Natural killer cell (primary cell): ENCODE measurements around the gene GPBAR1. TPM values are rescaled to one million over a fixed set of nuclear protein-coding genes. Genes with fewer than 3 reads are reported as not detected.

Source experiments
- ATAC-seq, 3 donors: fragments of 150-1000 bp in 2 of 3; fragments of 200-7000 bp in 1 of 3; cut with Tn5 transposase; 1 replicate in 1 of 3; 2 replicates in 2 of 3; pipeline ENCODE4 v1.10.0; 2021; ENCODE audit warnings: mild to moderate bottlenecking in 2 of 3, moderate library complexity in 2 of 3
- DNase-seq, 2 donors: peaks; one replicate each; pipeline versions ENCODE4 v3.0.0 to v3.0.0-alpha.2; 2013 to 2021; ENCODE audit warnings: mixed read lengths in 1 of 2
- H3K27ac ChIP-seq: one replicate; pipeline ENCODE4 v1.5.1; 2013; ENCODE audit warnings: mild to moderate bottlenecking, low read length
- H3K27me3 ChIP-seq: one replicate; pipeline ENCODE4 v1.6.1; 2013; ENCODE audit warnings: low read length; ENCODE audit not compliant: control insufficient read depth, insufficient read depth
- H3K36me3 ChIP-seq: one replicate; pipeline ENCODE4 v1.6.1; 2013; ENCODE audit warnings: low read length; ENCODE audit not compliant: control insufficient read depth, insufficient read depth
- H3K4me1 ChIP-seq: one replicate; pipeline ENCODE4 v1.6.1; 2013; ENCODE audit warnings: low read length; ENCODE audit not compliant: control insufficient read depth, insufficient read depth
- H3K4me3 ChIP-seq: one replicate; pipeline ENCODE4 v1.5.1; 2013; ENCODE audit warnings: low read length
- H3K9me3 ChIP-seq: one replicate; pipeline ENCODE4 v1.6.1; 2013; ENCODE audit warnings: low read length; ENCODE audit not compliant: control insufficient read depth, insufficient read depth
- H3K27ac Mint-ChIP-seq, 2 donors: one replicate each; pipeline ENCODE4 v1.8.0; 2022; ENCODE audit warnings: mild to moderate bottlenecking in 2 of 2, mixed read lengths in 2 of 2, moderate library complexity in 1 of 2
- H3K27me3 Mint-ChIP-seq, 2 donors: one replicate each; pipeline ENCODE4 v1.8.0; 2022; ENCODE audit warnings: low read depth in 2 of 2, mixed read lengths in 2 of 2
- H3K36me3 Mint-ChIP-seq: one replicate; pipeline ENCODE4 v1.8.0; 2022; ENCODE audit warnings: mixed read lengths
- H3K4me1 Mint-ChIP-seq, 2 donors: one replicate each; pipeline ENCODE4 v1.8.0; 2022; ENCODE audit warnings: mixed read lengths in 2 of 2
- H3K4me3 Mint-ChIP-seq: one replicate; pipeline ENCODE4 v1.8.0; 2022; ENCODE audit warnings: mild to moderate bottlenecking, moderate library complexity, mixed read lengths
- H3K9me3 Mint-ChIP-seq, 2 donors: one replicate each; pipeline ENCODE4 v1.8.0; 2022; ENCODE audit warnings: mixed read lengths in 2 of 2
- WGBS: methylation state at CpG from one replicate; pipeline ENCODE4 v1.1.7; 2013; ENCODE audit warnings: missing lambda C conversion rate; ENCODE audit not compliant: insufficient coverage; 5-methylcytosine and 5-hydroxymethylcytosine counted together
- intact Hi-C: fragments of 100-400 bp; cut with micrococcal nuclease; formaldehyde crosslinking; loops from one replicate; pipeline ENCODE4 v1.14.2; 2022
- total RNA-seq, 4 donors: library from RNA; stranded (reverse); fragments of 120-200 nt in 1 of 4; gene quantifications; one replicate each; pipeline versions ENCODE4 v1.2.3 to v1.2.4, GENCODE V29; 2013 to 2022
- TF ChIP-seq, protein P1 (sequence below): fragments of 200-600 bp; IDR thresholded peaks from one replicate; pipeline ENCODE4 v1.8.0; 2022; ENCODE audit warnings: antibody characterized with exemption

Gene GPBAR1
- total RNA-seq, 3 donors from 2014 or later (not counting 1 experiment from before 2014, with no cell fraction given): 1.4 to 3.3 (median 2.6) TPM

DNA sequence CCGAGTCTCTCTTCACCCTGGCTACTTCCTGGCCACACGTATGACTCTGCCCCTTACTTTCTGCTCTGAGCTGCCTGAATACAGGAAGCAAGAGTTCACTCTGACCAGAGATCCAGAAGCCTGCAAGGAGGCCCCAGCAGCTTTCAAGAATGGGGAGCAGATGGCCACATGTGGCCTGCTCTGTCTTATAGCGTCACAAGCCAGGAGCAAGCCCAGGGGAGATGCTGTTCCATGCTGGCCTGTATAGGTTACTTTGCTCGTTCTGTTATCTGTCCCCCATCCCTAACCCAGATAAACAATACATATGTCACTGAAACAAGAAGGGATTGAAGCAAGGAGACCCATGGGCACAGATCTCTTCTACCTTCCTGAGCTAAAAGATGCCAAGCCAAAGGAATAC lies 13.8 kb downstream of the GPBAR1 start:
- Histone ChIP-seq H3K27me3 (no peaks in the 10 kb centered on the region), H3K4me3 (no peak overlapping the region), H3K9me3 (no peaks in the 10 kb centered on the region), H3K4me1 (peaks cover 26% of the 10 kb centered on the region), H3K27ac (no peak overlapping the region), H3K36me3 (peaks cover 62% of the 10 kb centered on the region)
- Mint-ChIP-seq H3K27ac (peak overlapping the region; percentile 43 to 53), H3K9me3 (no peaks in the 10 kb centered on the region), H3K36me3 (peaks cover 9% of the 10 kb centered on the region), H3K27me3 (no peaks in the 10 kb centered on the region), H3K4me3 (no peak overlapping the region), H3K4me1 (peaks cover 33 to 51% of the 10 kb centered on the region in 2 donors)
- 84% methylated on average over 4 of the region's 4 CpGs for WGBS
- ATAC-seq: no peak
- intact Hi-C loops: loop anchor here (10.0 kb wide), 1 partner anchor 580 kb away; the partner anchor contains the start of gene WNT6
- no peak for DNase-seq
- TF ChIP-seq, protein P1, sequence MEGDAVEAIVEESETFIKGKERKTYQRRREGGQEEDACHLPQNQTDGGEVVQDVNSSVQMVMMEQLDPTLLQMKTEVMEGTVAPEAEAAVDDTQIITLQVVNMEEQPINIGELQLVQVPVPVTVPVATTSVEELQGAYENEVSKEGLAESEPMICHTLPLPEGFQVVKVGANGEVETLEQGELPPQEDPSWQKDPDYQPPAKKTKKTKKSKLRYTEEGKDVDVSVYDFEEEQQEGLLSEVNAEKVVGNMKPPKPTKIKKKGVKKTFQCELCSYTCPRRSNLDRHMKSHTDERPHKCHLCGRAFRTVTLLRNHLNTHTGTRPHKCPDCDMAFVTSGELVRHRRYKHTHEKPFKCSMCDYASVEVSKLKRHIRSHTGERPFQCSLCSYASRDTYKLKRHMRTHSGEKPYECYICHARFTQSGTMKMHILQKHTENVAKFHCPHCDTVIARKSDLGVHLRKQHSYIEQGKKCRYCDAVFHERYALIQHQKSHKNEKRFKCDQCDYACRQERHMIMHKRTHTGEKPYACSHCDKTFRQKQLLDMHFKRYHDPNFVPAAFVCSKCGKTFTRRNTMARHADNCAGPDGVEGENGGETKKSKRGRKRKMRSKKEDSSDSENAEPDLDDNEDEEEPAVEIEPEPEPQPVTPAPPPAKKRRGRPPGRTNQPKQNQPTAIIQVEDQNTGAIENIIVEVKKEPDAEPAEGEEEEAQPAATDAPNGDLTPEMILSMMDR: no peak

DNA sequence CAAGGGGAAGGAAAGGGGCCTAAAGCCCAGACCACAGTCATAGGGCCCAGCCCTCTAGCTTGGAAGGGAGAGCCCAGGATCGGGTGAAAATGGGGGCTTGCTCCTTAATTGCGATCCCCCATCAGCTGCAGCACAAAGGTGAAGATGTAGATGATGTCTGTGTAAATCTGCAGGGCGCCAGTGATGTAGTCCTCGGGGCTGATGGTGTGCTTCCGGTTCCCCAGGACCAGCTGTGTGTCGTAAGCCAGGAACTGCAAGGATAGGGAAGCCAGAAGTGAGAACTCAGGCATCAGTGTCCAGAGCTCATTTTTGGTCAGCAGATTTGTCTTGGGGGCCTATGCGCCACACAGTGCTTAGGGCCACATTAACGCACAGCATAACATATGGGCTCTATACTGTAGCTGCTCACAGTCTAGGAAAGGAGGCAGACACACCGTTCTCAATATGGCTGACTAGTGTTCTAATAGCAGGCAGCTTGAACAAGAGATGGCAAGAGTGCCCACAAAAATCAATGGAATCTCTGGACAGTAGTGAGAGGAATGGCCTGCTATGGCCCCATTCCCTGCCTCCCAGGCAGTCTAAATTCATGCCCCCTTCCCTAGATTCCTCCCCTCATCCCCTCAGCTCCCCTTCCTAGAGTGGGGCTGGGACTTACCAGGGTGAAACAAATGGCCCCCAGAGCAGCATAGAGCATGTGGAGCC lies 14.7 kb downstream of the GPBAR1 start:
- DNase-seq: no peak
- no peaks in the 10 kb centered on the region for H3K27me3 Mint-ChIP-seq
- no peak overlapping the region for H3K27ac ChIP-seq
- H3K36me3 ChIP-seq: peaks cover 71% of the 10 kb centered on the region
- peaks cover 32 to 49% of the 10 kb centered on the region in 2 donors for H3K4me1 Mint-ChIP-seq
- TF ChIP-seq, protein P1: no peak
- H3K27me3 ChIP-seq: no peaks in the 10 kb centered on the region
- H3K4me1 ChIP-seq: peaks cover 24% of the 10 kb centered on the region
- no peak overlapping the region for H3K4me3 Mint-ChIP-seq
- no peaks in the 10 kb centered on the region for H3K9me3 ChIP-seq
- H3K27ac Mint-ChIP-seq: peak overlapping the region; percentile 53 to 80
- ATAC-seq: no peak
- peaks cover 9% of the 10 kb centered on the region for H3K36me3 Mint-ChIP-seq
- intact Hi-C loops: loop anchor here (10.0 kb wide), 1 partner anchor 579 kb away; the partner anchor contains the start of gene WNT6
- no peaks in the 10 kb centered on the region for H3K9me3 Mint-ChIP-seq
- no peak overlapping the region for H3K4me3 ChIP-seq
- 93% methylated on average over 9 of the region's 9 CpGs for WGBS

DNA sequence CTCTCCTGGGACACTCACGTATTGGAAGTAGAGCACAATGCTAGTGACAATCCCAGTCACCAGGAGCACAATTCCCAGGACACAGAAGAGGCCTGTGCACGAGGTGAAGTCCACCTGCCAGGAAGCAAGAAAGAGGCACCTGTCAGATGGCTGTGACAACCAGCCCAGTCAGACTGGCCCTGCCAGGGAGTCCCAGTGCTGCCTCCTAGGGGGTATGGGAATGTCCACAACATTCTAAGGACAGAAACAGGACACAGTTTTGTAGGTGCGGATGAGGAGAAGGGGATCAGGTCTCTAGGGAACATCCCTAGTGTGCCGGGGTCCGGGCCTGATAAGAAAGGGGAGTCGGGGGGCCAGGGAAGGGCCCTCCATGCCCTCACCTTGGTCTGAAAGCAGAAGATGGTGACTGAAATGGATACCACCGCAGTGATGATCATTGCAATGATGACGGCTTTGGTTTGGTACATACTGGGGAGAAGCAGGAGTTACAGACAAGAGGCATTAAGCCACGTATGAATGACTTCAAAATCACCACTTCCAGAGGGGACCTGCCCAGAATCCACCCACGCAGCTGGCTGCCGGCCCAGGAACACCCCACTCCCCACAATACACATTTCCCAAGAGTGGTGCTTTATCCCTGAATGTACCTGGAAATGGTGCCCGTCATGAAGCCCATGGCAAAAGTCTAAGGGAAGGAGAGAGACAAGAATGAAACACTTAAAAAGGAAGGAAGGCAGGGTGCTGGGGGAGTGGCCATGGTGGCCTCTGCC lies 16.4 kb downstream of the GPBAR1 start:
- no peak overlapping the region for H3K4me3 Mint-ChIP-seq
- Histone ChIP-seq H3K4me3 (no peak overlapping the region), H3K9me3 (no peaks in the 10 kb centered on the region), H3K4me1 (peaks cover 10% of the 10 kb centered on the region), H3K27ac (no peak overlapping the region), H3K36me3 (peaks cover 81% of the 10 kb centered on the region), H3K27me3 (no peaks in the 10 kb centered on the region)
- no peaks in the 10 kb centered on the region for H3K9me3 Mint-ChIP-seq
- H3K4me1 Mint-ChIP-seq: peaks cover 15 to 38% of the 10 kb centered on the region in 2 donors
- 96% methylated on average over 12 of the region's 12 CpGs for whole genome bisulfite sequencing
- H3K27ac Mint-ChIP-seq: peak overlapping the region; percentile 53 to 80
- intact Hi-C loops: loop anchor here (10.0 kb wide), 1 partner anchor 578 kb away; the partner anchor contains the start of gene WNT6
- no peak for DNase-seq
- H3K27me3 Mint-ChIP-seq: no peaks in the 10 kb centered on the region
- TF ChIP-seq, protein P1: no peak
- no peak for ATAC-seq
- peaks cover 9% of the 10 kb centered on the region for H3K36me3 Mint-ChIP-seq
